Measurements from ENCODE around the gene IARS2. TPM values are rescaled to one million over a fixed set of nuclear protein-coding genes. Genes with fewer than 3 reads are reported as not detected.
A peak's percentile ranks its signal among the peaks of the same experiment; 100 is the strongest.
"Not testable (repeated sequence)": the region's sequence is repeated elsewhere in the genome, so short reads cannot be mapped to it uniquely, and the experiment has no call there.

The IARS2 gene
- total RNA-seq, 3 donors from 2014 or later (not counting 1 experiment from before 2014, with no cell fraction given): 27.5 to 35.0 (median 34.0) TPM

GRCh38 chr1:220092694-220093093, 1.2 kb upstream of the IARS2 start:
- peak overlapping the region in 1 of 2 donors; percentile 34 for H3K27ac Mint-ChIP-seq
- no peak for DNase-seq
- Histone ChIP-seq H3K27me3 (ENCODE audit: control insufficient read depth, insufficient read depth, low read length) (no peaks in the 10 kb centered on the region), H3K4me3 (ENCODE audit: low read length) (no peak overlapping the region), H3K27ac (ENCODE audit: low read length) (no peak overlapping the region), H3K9me3 (ENCODE audit: control insufficient read depth, insufficient read depth, low read length) (no peaks in the 10 kb centered on the region), H3K4me1 (ENCODE audit: control insufficient read depth, insufficient read depth, low read length) (peaks cover 31% of the 10 kb centered on the region), H3K36me3 (ENCODE audit: control insufficient read depth, insufficient read depth, low read length) (peaks cover 2% of the 10 kb centered on the region)
- H3K4me1 Mint-ChIP-seq: peaks cover 18 to 25% of the 10 kb centered on the region in 2 donors
- H3K27me3 Mint-ChIP-seq (ENCODE audit: low read depth in 2 of 2): no peaks in the 10 kb centered on the region
- ATAC-seq: no peak
- intact Hi-C loops (cut with micrococcal nuclease): loop anchor here (1.0 kb wide), 1 partner anchor 46 kb away; the partner anchor contains the start of gene EPRS1
- no peaks in the 10 kb centered on the region for H3K9me3 Mint-ChIP-seq
- peak overlapping the region; percentile 80 for H3K4me3 Mint-ChIP-seq
- H3K36me3 Mint-ChIP-seq: no peaks in the 10 kb centered on the region
- 100% methylated on average over 1 of the region's 1 CpG for WGBS (ENCODE audit: insufficient coverage)
- TF ChIP-seq CTCF (IDR thresholded peaks at IDR 0.05): no peak

- H3K27ac Mint-ChIP-seq: peak overlapping the region; percentile 34 to 58
- no peaks in the 10 kb centered on the region for H3K36me3 Mint-ChIP-seq
- peaks cover 25% of the 10 kb centered on the region for H3K4me1 ChIP-seq (ENCODE audit: control insufficient read depth, insufficient read depth, low read length)
- intact Hi-C loops (cut with micrococcal nuclease): loop anchor here (1.0 kb wide), 1 partner anchor 47 kb away; the partner anchor contains the start of gene EPRS1
- DNase-seq (no peak), ATAC-seq (no peak)
- H3K27me3 Mint-ChIP-seq (ENCODE audit: low read depth in 2 of 2): no peaks in the 10 kb centered on the region
- WGBS (ENCODE audit: insufficient coverage): 32% methylated on average over 10 of the region's 12 CpGs
- H3K4me3 ChIP-seq (ENCODE audit: low read length): no peak overlapping the region
- H3K27ac ChIP-seq (ENCODE audit: low read length): peak overlapping the region; percentile 37
- peak overlapping the region; percentile 80 for H3K4me3 Mint-ChIP-seq
- H3K9me3 Mint-ChIP-seq: no peaks in the 10 kb centered on the region
- peaks cover 5% of the 10 kb centered on the region for H3K36me3 ChIP-seq (ENCODE audit: control insufficient read depth, insufficient read depth, low read length)
- no peaks in the 10 kb centered on the region for H3K27me3 ChIP-seq (ENCODE audit: control insufficient read depth, insufficient read depth, low read length)
- no peak for TF ChIP-seq CTCF (IDR thresholded peaks at IDR 0.05)
- no peaks in the 10 kb centered on the region for H3K9me3 ChIP-seq (ENCODE audit: control insufficient read depth, insufficient read depth, low read length)
- H3K4me1 Mint-ChIP-seq: peaks cover 23 to 29% of the 10 kb centered on the region in 2 donors
Observed at GRCh38 chr1:220093361-220094015, 444 bp upstream of the IARS2 start.

GRCh38 chr1:220099826-220100225, 5.9 kb downstream of the IARS2 start:
- Histone ChIP-seq H3K4me3 (ENCODE audit: low read length) (no peak overlapping the region), H3K36me3 (ENCODE audit: control insufficient read depth, insufficient read depth, low read length) (peaks cover 54% of the 10 kb centered on the region), H3K4me1 (ENCODE audit: control insufficient read depth, insufficient read depth, low read length) (peaks cover 7% of the 10 kb centered on the region), H3K27ac (ENCODE audit: low read length) (no peak overlapping the region), H3K27me3 (ENCODE audit: control insufficient read depth, insufficient read depth, low read length) (no peaks in the 10 kb centered on the region), H3K9me3 (ENCODE audit: control insufficient read depth, insufficient read depth, low read length) (no peaks in the 10 kb centered on the region)
- TF ChIP-seq CTCF (IDR thresholded peaks at IDR 0.05): no peak
- no peaks in the 10 kb centered on the region for H3K27me3 Mint-ChIP-seq (ENCODE audit: low read depth in 2 of 2)
- no peak overlapping the region for H3K4me3 Mint-ChIP-seq
- H3K36me3 Mint-ChIP-seq: no peaks in the 10 kb centered on the region
- H3K4me1 Mint-ChIP-seq: peaks cover 13 to 15% of the 10 kb centered on the region in 2 donors
- H3K9me3 Mint-ChIP-seq: no peaks in the 10 kb centered on the region
- DNase-seq (no peak), ATAC-seq (no peak)
- intact Hi-C loops (cut with micrococcal nuclease): no loop called here
- no peak overlapping the region for H3K27ac Mint-ChIP-seq

- H3K4me3 Mint-ChIP-seq: not testable (repeated sequence)
Observed at GRCh38 chr1:220110473-220110872, 16.5 kb downstream of the IARS2 start.

GRCh38 chr1:220112600-220112999, 18.7 kb downstream of the IARS2 start:
- DNase-seq; H3K27ac ChIP-seq (ENCODE audit: low read length); H3K4me1 Mint-ChIP-seq; H3K9me3 Mint-ChIP-seq; H3K4me1 ChIP-seq (ENCODE audit: control insufficient read depth, insufficient read depth, low read length); intact Hi-C loops (cut with micrococcal nuclease); ATAC-seq; H3K4me3 Mint-ChIP-seq; H3K27me3 Mint-ChIP-seq (ENCODE audit: low read depth in 2 of 2); H3K9me3 ChIP-seq (ENCODE audit: control insufficient read depth, insufficient read depth, low read length); H3K4me3 ChIP-seq (ENCODE audit: low read length); H3K27me3 ChIP-seq (ENCODE audit: control insufficient read depth, insufficient read depth, low read length); H3K36me3 Mint-ChIP-seq; H3K27ac Mint-ChIP-seq: not testable (repeated sequence)
- WGBS (ENCODE audit: insufficient coverage): 96% methylated on average over 4 of the region's 4 CpGs
- H3K36me3 ChIP-seq (ENCODE audit: control insufficient read depth, insufficient read depth, low read length): peaks cover 41% of the 10 kb centered on the region

More at GRCh38 chr1:220110473-220110872, 16.5 kb downstream of the IARS2 start:
- H3K27me3 ChIP-seq (ENCODE audit: control insufficient read depth, insufficient read depth, low read length); H3K36me3 Mint-ChIP-seq; H3K9me3 Mint-ChIP-seq; H3K27ac ChIP-seq (ENCODE audit: low read length); DNase-seq; H3K9me3 ChIP-seq (ENCODE audit: control insufficient read depth, insufficient read depth, low read length); H3K27me3 Mint-ChIP-seq (ENCODE audit: low read depth in 2 of 2); H3K4me3 ChIP-seq (ENCODE audit: low read length); H3K4me1 ChIP-seq (ENCODE audit: control insufficient read depth, insufficient read depth, low read length); intact Hi-C loops (cut with micrococcal nuclease); ATAC-seq; H3K27ac Mint-ChIP-seq; H3K4me1 Mint-ChIP-seq: not testable (repeated sequence)
- WGBS (ENCODE audit: insufficient coverage): 94% methylated on average over 6 of the region's 6 CpGs
- peaks cover 53% of the 10 kb centered on the region for H3K36me3 ChIP-seq (ENCODE audit: control insufficient read depth, insufficient read depth, low read length)

Data from natural killer cell (primary cell).